Activated B cell treated with CpG ODN at 0.5 μM for 24 hours (primary cell): ENCODE measurements around the gene ATP6V1G2. TPM values are rescaled to one million over a fixed set of nuclear protein-coding genes. Genes with fewer than 3 reads are reported as not detected.

Experiments used
- ATAC-seq: fragments of 200-7000 bp; cut with Tn5 transposase; one replicate; pipeline ENCODE4 v1.10.0; 2021; ENCODE audit warnings: low read depth, mild to moderate bottlenecking, moderate library complexity
- CTCF ChIA-PET: fragments of 350-600 bp; sonication (Branson Sonifier 250); formaldehyde crosslinking; loops from one replicate; lab custom pipeline; 2021; ENCODE audit warnings: antibody characterized with exemption; lab: Charles Lee
- POLR2A ChIA-PET: fragments of 350-600 bp; sonication (Branson Sonifier 250); formaldehyde crosslinking; loops from one replicate; lab custom pipeline; 2021; ENCODE audit warnings: antibody characterized with exemption; lab: Charles Lee
- DNase-seq: peaks from one replicate; pipeline ENCODE4 v3.0.0; 2022
- H3K27ac Mint-ChIP-seq: one replicate; pipeline ENCODE4 v1.8.0; 2020; ENCODE audit warnings: mixed read lengths
- H3K27me3 Mint-ChIP-seq: one replicate; pipeline ENCODE4 v1.8.0; 2021; ENCODE audit warnings: mixed read lengths
- H3K36me3 Mint-ChIP-seq: one replicate; pipeline ENCODE4 v1.8.0; 2021; ENCODE audit warnings: low read depth, mixed read lengths
- H3K4me1 Mint-ChIP-seq: one replicate; pipeline ENCODE4 v1.8.0; 2021; ENCODE audit warnings: mixed read lengths
- H3K4me3 Mint-ChIP-seq: one replicate; pipeline ENCODE4 v1.8.0; 2020; ENCODE audit warnings: mild to moderate bottlenecking, mixed read lengths
- H3K9me3 Mint-ChIP-seq: one replicate; pipeline ENCODE4 v1.8.0; 2020; ENCODE audit warnings: mixed read lengths
- CTCF ChIP-seq: fragments of 200-600 bp; IDR thresholded peaks from one replicate; pipeline ENCODE4 v1.8.0; 2022; ENCODE audit warnings: antibody characterized with exemption, mild to moderate bottlenecking
- intact Hi-C: fragments of 100-400 bp; cut with micrococcal nuclease; formaldehyde crosslinking; loops from one replicate; pipeline ENCODE4 v1.15.1; 2024
- total RNA-seq: library from RNA; stranded (reverse); gene quantifications from 2 replicates; pipeline ENCODE4 v1.2.3, GENCODE V29; 2022

The ATP6V1G2 gene
- total RNA-seq, 1 donor from 2014 or later = 1.9 TPM

- intact Hi-C loops = loop anchor here (10.0 kb wide), 1 partner anchor 646 kb away; the partner anchor contains the start of genes GPSM3 and PBX2
- CTCF ChIA-PET = interaction anchor here (0.8 to 25.8 kb wide), 6 partner anchors 11 to 282 kb away, joined by 3 to 773 read pairs (median 12); partner anchors contain the start of genes BAG6, LST1, LTA and LTB
- no peak overlapping the region for H3K4me3 Mint-ChIP-seq
These were observed 2.1 kb upstream of the ATP6V1G2 start for GRCh38 chr6:31548544-31548873.

DNA sequence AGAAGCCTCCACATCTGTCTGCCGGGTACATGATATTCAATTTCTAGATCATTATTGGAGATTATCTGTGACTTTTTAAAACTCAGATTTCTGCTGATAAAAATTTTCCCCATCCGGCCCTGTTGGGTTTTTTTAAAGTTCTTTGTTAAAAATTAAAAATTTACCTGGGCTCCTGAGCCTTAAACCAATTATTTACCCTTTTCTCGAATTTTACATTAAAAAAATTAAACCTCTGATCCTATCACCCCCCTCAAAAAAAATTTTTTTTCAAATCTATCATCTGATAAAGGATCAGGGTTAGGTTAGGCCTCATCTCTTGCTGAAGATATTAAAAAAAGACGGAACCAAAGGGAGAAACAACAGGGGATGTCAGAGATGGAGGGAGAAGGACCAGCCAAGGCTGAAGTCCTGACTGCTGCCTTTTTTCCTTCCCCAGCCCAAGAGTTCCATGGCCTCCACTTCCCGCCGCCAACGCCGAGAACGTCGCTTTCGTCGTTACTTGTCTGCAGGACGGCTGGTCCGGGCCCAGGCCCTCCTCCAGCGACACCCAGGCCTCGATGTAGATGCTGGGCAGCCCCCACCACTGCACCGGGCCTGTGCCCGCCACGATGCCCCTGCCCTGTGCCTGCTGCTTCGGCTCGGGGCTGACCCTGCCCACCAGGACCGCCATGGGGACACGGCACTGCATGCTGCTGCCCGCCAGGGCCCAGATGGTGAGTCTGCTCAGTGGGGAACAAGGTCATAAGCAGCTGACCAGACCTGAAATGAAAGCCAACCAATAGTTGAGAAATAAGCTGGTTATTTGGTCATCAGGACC lies 1.5 kb upstream of the ATP6V1G2 start:
- DNase-seq = no peak
- peak overlapping the region; percentile 93 for H3K4me3 Mint-ChIP-seq
- CTCF ChIA-PET = interaction anchor here (0.8 to 25.8 kb wide), 7 partner anchors 12 to 283 kb away, joined by 3 to 773 read pairs (median 3); partner anchors contain the start of genes BAG6, LST1, LTA and LTB

More at GRCh38 chr6:31548544-31548873, 2.1 kb upstream of the ATP6V1G2 start:
- ATAC-seq (no peak), DNase-seq (no peak)
- TF ChIP-seq CTCF = no peak
- peak overlapping the region; percentile 53 for H3K27ac Mint-ChIP-seq
- peaks cover 45% of the 10 kb centered on the region for H3K4me1 Mint-ChIP-seq
- H3K9me3 Mint-ChIP-seq = no peaks in the 10 kb centered on the region
- H3K36me3 Mint-ChIP-seq = peaks cover 8% of the 10 kb centered on the region
- POLR2A ChIA-PET = interaction anchor here (0.7 to 8.7 kb wide), 11 partner anchors 9 to 286 kb away, joined by 3 to 234 read pairs (median 6); partner anchors contain the start of genes LSM2, LTA, LTB and MICB
- no peaks in the 10 kb centered on the region for H3K27me3 Mint-ChIP-seq

DNA sequence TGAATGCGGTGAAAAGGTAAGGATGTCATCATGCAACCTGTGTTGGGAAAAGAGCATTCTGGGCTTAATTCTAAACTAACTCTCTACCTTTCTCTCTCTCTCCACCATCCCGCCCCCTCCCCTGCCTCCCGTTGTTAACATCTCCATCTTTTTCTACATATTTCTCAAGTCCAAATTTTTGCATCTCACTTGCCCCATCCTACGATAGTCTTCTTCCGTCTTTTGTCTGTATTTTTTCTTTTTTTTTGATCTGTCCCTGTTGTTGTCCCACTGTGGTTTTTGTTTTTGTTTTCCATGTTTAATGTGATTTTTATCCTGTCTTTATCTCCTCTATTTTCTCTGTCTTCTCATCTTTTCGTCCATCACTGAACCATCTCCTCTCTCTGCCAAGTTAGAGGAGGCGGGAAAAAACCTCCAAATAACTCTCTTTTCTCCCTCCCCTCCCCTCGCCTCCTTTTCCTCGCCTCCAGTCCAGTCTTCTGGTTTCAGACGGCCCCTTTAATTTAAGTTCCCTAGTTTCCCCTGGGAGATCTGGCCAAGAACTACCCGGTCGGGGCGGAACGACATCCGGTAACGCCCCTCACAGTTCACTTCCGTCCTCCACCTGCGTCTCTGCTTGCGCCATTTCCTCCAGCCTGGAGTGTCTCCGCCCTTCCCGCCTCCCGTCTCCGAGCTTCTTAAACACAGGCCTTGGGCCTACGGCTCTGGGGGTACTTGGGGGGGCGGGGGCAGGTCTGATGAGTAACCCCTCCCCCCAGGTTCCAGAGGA lies 734 bp upstream of the ATP6V1G2 start, which contains the start of gene NFKBIL1:
Gene NFKBIL1 (plus strand): TSS at position 651 of the 769 bp plus-strand sequence. CDS start 87 bp downstream, at position 738.
- Mint-ChIP-seq H3K4me3 (peak within 1 kb of the TSS; percentile 93), H3K9me3 (no peaks in the 10 kb centered on the region), H3K4me1 (peaks cover 53% of the 10 kb centered on the region), H3K27me3 (no peaks in the 10 kb centered on the region), H3K27ac (peak within 1 kb of the TSS; percentile 97), H3K36me3 (peaks cover 11% of the 10 kb centered on the region)
- ChIA-PET CTCF (interaction anchor here (0.8 to 25.8 kb wide), 7 partner anchors 13 to 412 kb away, joined by 3 to 773 read pairs (median 4); partner anchors contain the start of genes LST1, LTA, LTB and NCR3), POLR2A (interaction anchor here (0.5 to 8.7 kb wide), 24 partner anchors 9 to 931 kb away, joined by 3 to 234 read pairs (median 6); partner anchors contain the start of genes APOM, BAG6, C6orf47 and LST1)
- DNase-seq (peak; percentile 85), ATAC-seq (peak; percentile 82)
- intact Hi-C loops = loop anchor here (1.0 to 10.0 kb wide), 17 partner anchors 12 to 648 kb away; partner anchors contain the start of genes ABHD16A, BAG6, EHMT2 and GPSM3
- no peak for TF ChIP-seq CTCF

More for the DNA sequence above, 1.5 kb upstream of the ATP6V1G2 start:
- H3K27ac Mint-ChIP-seq = peak overlapping the region; percentile 97
- POLR2A ChIA-PET = interaction anchor here (0.6 to 8.7 kb wide), 28 partner anchors 9 to 932 kb away, joined by 3 to 234 read pairs (median 6); partner anchors contain the start of genes BAG6, LSM2, LST1 and LTA
- intact Hi-C loops = loop anchor here (1.0 to 10.0 kb wide), 13 partner anchors 11 to 647 kb away; partner anchors contain the start of genes ABHD16A, BAG6, EHMT2 and GPSM3
- TF ChIP-seq CTCF = no peak
- no peaks in the 10 kb centered on the region for H3K9me3 Mint-ChIP-seq
- peaks cover 8% of the 10 kb centered on the region for H3K36me3 Mint-ChIP-seq
- peaks cover 49% of the 10 kb centered on the region for H3K4me1 Mint-ChIP-seq
- ATAC-seq = no peak
- no peaks in the 10 kb centered on the region for H3K27me3 Mint-ChIP-seq

DNA sequence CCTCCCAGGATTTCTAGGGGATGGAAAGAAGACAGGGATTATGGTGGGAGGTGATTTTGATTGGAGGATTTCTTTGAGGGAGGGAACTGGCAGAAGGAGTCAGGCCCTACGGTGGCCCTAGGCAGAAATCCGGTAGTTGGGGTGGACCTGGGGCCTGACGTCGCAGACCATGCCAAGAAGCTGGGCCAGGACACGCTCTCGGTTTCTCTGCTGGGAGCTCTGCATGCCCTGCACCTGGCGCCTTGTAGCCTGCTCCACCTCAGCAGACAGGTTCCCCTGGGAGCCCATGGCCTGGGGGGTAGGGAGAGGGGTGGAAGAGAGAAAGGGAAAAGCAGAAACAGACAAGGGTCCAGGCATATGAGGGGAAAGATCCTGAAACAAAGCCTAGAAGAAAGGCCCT lies 1.1 kb downstream of the ATP6V1G2 start:
- Mint-ChIP-seq H3K27me3 (no peaks in the 10 kb centered on the region), H3K9me3 (no peaks in the 10 kb centered on the region), H3K4me1 (peaks cover 60% of the 10 kb centered on the region), H3K4me3 (no peak overlapping the region), H3K27ac (no peak overlapping the region), H3K36me3 (peaks cover 29% of the 10 kb centered on the region)
- intact Hi-C loops = loop anchor here (10.0 kb wide), 1 partner anchor 650 kb away; the partner anchor contains the start of genes GPSM3 and PBX2
- ChIA-PET POLR2A (interaction anchor here (1.2 to 8.7 kb wide), 2 partner anchors 32 to 52 kb away, joined by 3 to 234 read pairs; no protein-coding TSS in a partner anchor), CTCF (interaction anchor here (21.5 to 25.8 kb wide), 2 partner anchors 33 to 53 kb away, joined by 611 to 773 read pairs; partner anchors contain the start of genes LST1, LTA, LTB and NCR3)
- TF ChIP-seq CTCF = no peak
- ATAC-seq (no peak), DNase-seq (no peak)
